ENCODE results near the gene CAPN1.
"Not testable (repeated sequence)": the region's sequence is repeated elsewhere in the genome, so short reads cannot be mapped to it uniquely, and the experiment has no call there.

Gene CAPN1

DNA sequence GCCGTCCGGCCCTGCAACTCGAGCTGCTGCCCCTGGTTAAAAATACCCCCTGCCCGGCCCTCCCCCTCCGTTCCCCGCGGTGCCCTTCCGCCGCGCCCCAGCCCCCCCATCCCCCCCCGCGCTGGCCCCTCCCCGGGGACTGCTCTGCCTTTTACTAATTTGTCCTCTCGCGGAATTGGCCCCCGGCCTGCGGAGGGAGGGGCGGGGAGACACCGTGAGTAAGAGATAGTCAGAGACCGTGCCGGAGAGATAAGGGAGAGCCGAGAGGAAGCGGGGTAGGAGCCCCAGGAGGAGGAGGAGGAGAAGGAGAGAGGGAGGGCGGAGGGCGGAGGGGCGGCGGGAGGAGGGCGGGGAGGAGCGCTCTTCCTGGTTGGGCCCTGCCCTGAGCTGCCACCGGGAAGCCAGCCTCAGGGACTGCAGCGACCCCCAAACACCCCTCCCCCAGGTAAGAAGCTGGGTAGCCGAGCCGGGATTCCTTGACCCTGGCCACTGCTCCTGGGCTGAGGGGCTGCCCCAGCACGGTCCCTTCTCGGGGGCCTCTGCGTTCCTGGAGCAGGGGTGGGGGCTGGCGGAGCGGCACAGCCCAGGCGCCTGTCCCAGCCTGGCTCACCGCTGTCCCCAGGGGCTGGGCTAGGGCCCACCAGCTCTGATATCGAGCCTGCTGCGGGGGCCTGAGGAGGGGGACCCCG is at the start of gene CAPN1:
Gene CAPN1 (plus strand): TSS at position 360 of the 689 bp plus-strand sequence. CDS start 774 bp downstream, outside the sequence.
- peak; percentile 56 for DNase-seq

DNA sequence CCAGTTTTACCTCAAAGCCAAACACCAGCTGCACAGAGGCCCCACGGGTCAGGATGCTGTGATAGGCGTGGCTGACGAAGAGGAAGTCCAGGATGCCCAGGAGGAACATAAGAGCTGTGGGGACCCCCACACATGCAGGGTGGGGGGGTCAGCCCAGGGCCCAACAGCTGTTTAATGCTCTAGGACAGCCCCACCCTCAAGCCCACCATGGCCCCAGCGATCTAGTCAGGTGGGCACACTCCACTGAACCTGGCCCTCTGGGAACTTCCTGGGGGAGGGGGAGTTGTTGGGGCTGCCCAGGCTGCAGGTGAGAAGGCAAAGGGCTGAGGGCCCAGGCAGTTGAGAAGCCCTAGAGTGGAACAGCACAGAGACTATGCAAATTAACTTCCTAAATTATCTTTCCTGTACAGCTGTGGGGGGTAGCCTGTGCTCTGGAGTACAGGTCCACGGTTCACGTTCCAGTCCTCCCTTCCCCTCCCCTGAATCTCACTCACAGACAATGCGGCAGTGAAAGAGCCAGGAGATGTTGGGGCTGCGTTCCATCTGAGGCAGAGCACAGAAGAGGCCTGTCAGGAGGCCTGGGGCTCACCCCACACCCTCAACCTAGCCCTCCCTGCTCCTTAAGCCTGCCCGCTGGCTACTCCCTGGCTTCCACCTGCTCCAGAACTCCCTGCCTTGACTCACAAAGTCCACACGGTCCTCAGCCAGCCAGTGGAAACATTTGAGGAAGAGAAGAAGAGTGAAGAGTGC is 49.3 kb upstream of the CAPN1 start:
- no peak for DNase-seq

DNA sequence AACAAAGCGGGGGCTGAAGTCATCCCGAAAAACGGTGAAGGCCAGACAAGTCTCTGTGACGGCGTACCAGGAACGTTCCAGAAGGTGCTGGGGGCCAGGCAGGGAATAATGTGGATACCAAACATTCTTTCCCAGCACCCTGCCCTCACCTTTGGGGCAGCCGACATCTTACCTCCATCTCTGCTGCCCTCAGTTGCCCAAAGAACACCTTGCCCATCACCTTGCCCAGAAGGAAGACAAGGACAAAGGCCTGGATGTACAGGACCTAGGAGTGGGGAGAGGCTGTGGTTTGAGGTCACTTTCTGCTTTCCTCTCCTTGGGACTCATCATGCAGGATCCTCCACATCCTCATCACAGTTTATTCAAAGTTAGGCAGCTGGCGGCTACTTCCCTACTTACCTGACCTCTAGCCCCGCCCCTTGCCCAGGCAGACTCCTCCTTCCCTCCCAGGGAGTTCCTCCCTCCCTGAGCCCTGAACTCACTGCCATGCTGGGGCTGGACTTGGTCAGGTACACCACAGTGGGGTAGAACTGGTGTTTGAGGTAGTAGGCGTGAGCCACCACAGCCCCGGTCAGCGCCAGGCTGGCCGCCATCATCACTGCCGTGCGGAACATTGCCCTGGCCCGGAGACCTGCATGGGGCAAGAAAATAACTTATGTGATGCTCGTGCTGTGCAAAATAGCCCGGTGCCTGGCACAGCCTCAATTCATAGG is 48.6 kb upstream of the CAPN1 start:
- DNase-seq, result no peak

DNA sequence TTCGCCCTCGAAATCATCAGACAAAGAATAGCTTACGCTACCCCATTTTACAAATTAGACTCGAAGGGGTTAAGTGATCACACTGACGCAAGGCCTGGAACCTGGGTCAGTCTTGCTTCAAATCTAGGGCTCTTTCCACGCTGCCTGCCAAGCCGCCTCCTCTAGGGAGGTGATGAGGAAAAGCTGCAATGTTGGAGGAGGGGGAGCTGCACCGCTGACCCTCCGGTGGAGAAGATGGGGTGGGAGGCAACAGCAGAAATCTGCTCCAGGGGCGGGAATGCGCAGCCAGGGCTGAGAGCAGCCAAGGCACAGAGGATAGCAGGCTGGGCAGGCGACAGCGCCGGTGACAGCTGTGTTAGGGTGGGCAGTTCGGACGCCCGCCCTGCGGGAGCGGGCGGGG is 48.0 kb upstream of the CAPN1 start:
- DNase-seq, result no peak

DNA sequence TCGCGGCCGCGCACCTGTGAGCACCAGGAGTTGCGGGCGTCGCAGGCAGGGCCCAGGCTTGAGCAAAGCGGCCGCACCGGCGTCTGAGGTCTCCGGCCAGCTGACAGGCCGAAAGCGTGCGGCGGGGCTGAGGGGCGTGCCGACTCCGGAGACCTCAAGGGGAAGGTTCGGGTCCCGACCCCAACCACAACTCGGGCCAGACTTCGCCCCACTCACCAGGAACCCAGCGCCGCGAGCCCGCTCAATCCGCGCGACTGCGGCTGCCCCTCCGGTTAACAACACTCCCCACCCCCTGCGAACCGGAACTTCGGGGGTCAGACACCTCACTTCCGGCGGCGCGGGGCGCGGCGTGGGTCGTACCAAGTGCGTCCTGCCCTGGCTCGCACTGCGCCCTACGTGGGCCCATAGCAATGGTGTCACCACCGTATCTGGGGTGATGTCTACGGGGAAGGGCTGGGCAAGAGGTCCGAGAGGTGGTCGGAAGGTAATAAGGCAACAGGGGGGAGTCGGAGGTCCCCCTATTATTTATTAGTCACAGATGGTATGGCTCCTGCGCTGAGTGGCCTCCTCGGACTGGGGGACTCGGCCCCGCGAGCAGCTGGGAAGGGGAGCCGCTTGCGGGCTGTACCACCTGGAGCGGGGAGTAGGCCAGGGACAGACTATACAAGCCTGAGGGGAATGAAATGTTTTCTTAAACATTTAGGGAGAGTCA is 47.3 kb upstream of the CAPN1 start, which contains the start of gene SYVN1:
Gene SYVN1 (minus strand): TSS at position 280 of the 712 bp plus-strand sequence. CDS start 918 bp downstream, outside the sequence.
- peak; percentile 89 for DNase-seq

DNA sequence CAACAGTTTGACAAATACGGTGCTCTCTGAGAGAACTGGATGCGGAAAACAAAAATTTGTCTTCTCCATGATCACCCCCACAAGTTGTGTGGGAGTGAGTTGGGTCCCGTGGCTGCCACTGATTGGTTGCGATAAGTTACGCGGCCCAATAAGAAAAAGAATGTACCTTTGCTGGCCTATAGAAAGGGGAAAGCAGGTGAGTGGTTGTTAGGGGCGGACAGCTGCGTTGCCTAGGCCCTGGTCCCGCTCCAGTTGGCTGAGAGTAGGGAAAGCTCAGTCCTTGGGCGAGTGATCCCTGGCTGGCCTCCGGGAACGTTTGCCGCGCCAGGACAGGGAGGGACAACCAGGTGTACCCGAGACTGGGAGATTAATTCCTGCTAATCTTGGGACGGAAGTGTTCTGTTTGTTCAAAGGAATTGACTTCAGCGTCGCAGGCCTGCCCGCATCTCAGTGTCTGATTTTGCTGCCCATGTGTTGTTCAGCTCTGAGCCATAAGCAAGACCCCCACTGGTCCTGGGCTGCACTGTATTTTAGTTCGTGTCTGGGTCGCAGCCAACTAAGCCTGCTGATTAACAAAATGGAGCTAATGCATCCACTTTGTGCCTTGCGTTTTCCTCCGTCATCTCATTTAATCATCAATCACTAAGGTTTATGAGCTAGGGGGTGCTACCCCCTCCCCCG is 46.6 kb upstream of the CAPN1 start:
- DNase-seq, result peak; percentile 72

DNA sequence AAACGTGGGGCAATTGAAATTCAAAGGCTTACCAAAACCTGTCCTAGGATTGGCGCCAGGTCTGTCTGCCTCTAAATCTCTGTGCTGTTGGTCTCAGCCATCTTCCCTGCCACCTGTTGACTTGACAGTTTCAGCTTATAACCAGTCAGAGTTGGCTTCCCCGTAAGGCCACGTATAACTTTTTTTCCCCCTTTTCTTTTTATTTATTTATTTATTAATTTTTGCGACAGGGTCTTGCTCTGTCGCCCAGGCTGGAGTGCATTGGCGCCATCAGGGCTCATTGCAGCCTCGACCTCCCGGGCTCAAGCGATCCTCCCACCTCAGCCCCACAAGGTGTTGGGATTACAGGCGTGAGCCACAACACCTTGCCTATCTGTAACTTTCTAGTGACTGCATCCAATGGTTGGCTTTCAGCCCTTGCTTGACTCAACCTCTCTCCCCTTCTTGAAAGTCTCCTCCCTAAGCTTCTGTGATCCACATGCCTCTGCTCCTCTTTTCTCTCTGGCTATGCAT is 46.0 kb upstream of the CAPN1 start:
- DNase-seq, result no peak

DNA sequence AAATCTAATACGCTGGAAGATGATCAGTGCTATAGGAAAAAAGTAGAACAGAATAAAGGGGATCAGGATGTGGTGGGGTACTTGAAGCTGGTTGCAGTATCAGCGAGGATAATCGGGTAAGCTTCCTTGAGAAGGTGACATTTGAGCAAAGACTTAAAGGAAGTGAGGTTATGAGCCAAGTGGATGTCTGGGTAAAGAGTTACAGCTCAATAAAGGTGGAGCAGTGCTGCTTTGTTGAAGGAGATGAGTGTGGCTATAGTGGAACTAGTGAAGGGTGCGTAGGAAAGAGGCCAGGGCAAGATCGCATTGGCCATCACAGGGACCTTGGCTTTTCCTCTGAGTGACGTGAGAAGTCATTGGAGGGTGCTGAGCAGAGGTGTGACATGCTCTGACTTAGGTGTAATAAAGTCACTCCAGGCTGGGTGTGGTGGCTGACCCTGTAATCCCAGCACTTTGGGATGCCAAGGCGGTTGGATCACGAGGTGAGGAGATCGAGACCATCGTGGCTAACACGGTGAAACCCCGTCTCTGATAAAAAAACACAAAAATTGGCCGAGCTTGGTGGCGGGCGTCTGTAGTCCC is 45.1 kb upstream of the CAPN1 start:
- no peak for DNase-seq

DNA sequence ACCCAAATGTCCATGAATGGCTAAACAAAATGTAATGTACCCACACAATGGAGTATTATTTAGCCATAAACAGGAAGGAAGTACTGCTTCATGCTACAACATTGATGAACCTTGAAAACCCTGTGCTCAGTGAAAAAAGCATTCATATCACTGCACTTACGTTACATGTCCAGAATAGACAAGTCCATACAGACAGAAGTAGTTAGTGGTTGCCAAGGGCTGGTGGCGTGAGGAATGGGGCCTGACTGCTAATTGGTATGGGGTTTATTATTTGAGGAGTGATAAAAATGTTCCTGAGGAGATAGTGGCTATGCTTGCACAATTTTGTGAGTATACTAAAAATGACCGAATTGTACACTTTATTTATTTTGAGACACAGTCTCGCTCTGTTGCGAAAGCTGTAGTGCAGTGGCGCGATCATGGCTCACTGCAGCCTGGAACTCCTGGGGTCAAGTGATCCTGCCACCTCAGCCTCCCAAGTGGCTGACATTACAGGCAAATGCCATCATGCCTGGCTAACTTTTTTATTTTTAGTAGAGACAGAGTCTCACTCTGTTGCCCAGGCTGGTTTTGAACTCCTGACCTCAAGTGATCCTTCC is 39.7 kb upstream of the CAPN1 start:
- no peak for DNase-seq

DNA sequence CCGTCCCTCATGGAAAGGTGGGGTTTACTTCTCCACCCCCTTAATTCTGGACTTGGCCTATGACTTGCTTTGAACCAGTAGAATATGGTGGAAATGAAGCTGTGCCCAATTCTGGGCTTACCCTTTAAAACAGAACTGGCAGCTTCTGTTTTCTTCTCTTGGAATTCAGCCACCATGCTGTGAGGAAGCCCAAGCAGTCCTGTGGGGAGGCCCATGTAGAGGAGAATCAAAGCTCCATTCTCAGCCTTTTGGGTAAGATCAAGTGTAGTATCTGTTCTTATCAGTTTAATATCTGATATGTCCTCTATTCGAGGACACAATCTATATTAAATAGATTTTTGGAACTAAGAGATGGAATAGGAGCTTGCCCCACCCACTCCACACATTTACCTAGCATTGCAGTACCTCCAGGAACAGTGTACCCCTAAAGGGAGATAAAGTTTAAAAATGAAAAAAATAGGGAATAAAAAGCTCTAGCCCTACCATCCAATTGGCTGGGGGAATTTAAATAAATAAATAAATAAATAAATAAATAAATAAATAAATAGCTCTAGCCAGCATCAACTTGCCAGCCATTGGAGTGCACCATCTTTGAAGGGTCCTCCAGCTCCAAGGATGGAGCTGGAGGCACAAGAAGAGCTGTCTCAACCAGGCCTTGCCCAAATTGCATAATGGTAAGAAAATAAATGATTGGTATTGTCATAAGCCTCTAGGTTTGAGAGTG is 34.2 kb upstream of the CAPN1 start:
- no peak for DNase-seq

DNA sequence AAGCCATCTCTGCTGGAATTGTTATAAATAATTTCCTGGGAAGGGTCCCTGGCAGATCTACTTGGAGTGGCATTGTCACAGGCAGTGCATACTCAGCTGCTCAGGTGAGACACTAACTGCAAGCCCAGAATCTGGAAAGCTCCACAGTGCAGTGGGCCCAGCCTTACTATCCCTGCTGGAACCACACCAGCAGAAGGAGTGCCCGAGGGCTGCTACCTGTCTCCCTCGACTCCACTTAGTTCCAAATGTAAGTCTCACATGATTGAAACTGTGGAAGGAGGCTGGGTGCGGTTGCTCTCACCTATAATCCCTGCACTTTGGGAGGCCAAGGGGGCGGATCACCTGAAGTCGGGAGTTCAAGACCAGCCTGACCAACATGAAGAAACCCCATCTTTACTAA is 33.1 kb upstream of the CAPN1 start:
- no peak for DNase-seq

DNA sequence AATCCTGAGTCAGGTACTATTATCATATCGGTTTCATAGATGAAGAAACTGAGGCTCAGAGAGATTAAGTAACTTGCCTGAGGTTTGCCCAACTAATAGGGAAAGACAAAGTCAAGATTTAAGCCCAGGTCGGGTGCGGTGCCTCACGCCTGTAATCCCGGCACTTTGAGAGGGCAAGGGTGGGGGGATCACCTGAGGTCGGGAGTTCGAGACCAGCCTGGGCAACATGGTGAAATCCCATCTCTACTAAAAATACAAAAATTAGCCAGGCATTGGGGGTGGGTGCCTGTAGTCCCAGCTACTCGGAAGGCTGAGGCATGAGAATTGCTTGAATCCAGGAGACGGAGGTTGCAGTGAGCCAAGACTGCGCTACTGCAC is 31.6 kb upstream of the CAPN1 start:
- DNase-seq, result not testable (repeated sequence)

DNA sequence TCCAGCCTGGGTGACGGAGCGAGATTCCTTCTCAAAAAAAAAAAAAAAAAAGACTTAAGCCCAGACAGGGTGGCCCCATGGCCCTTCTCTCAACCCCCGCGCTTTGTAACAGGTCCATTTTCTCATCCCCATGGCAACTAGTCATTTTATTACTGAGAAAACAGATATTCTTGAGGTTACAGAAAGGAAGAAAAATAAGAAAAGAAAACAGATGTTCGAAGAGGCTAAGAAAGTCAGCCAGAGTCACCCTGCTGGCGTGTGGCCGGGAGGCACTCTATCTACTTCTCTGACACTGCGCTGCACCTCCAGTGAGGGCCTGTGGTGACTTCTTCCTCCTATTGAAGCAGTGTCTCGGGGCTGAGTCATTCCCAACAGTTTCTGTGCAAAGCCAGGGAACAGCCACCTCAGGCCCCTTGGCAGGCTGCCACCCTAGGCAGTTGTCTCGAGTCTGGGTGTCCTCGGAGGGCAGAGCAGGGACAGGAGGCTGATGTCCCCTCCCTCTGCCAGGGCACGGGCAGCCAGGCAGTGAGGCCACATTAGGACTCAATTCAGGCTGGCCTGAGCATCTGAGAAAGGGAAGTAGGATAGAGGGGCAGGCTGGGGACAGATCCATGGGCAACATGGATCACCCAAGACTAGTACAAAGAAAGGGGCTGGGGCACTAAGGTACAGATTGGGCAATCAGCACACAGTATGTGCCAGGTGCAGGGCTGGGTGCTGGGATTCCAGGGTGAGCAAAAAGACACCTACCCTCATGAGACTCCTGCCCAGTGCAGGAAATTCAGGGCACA is 31.0 kb upstream of the CAPN1 start:
- no peak for DNase-seq

DNA sequence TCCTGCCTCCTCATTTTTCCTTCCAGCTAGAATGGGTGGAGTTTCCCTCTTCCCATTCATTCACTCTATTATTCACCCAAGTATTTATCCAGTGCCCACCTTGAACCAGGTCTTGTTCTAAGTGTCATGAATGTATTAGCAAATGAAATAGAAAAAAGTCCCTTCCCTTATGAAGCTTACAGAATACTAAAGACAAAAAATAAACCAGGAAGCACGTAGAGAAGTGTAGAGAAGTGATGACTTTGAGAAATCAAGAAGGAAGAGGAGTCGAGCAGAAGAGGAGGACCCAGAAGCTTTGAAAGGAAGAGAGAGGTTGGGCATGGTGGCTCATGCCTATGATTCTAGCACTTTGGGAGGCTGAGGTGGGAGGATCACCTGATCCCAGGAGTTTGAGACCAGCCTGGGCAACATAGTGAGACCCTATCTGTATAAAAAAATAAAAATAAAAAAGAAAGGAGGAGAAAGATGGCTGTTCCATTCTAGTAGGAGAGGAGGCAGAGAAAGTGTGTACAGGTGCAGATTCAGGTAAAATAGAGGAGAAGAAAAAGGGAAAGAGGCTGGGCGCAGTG is 30.3 kb upstream of the CAPN1 start:
- DNase-seq, result no peak

DNA sequence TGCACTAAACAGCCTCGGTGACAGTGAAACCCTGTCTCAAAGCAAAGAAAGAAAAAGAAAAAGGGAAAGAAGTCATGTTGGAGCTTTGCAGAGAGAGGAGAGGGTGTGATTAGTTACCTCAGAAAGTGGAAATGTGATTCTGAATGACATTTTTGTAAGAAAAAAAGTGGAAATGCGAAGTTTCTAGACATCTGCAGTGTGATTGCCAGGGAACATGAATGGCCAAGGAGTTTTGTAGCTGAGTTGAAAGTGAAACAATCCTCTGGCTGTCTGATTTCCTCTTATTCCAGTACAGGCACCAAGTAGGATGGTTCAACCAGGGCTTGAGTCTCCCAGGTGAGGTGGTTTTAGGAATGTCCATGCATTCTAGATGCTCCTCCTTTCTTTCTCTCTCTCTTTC is 29.6 kb upstream of the CAPN1 start:
- DNase-seq, result no peak

DNA sequence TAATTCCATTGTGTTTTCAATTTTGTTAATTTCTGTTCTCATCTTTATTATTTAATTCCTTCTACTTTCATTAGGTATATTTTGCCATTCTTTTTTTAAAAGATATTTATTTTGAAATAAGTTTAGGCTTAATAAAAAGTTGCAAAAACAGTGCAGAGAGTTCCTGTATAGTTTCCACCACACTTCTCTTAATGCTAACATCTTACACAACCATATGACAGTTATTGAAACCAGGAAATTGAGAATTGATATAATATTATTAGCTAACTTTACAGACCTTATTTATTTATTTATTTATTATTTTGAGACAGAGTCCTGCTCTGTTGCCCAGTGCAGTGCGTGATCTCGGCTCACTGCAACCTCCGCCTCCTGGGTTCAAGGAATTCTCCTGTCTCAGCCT is 25.5 kb upstream of the CAPN1 start:
- no peak for DNase-seq

DNA sequence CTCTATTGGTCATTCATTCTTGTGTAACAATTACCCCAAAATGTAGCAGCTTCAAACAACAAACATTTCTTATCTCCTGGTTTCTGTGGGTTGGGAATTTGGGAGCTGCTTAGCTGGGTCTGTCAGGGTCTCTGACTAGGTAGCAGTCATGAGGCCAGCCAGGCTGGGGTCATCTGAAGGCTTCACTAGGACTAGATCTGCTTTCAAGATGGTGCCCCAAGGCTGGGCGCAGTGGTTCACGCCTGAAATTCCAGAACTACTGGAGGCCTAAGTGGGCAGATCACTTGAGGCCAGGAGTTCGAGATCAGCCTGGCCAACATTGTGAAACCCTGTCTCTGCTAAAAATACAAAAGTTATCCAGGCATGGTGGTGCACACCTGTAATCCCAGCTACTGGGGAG is 24.8 kb upstream of the CAPN1 start:
- DNase-seq, result no peak

DNA sequence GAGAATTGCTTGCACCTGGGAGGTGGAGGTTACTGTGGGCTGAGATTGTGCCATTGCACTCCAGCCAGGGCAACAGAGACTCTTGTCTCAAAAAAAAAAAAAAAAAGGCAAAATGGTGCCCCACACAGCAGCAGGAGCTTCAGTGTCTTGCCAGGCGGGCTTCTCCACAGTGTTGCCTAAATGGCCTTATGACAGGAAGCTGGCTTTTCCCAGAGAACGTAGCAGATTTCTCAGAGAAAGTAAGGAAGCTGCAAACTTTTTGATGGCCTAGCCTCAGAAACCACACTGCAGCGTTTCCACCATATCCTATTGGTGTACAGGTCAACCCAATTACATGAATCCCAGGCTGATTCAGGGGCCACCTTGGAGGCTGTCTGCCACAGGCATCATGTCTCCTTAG is 24.4 kb upstream of the CAPN1 start:
- no peak for DNase-seq

DNA sequence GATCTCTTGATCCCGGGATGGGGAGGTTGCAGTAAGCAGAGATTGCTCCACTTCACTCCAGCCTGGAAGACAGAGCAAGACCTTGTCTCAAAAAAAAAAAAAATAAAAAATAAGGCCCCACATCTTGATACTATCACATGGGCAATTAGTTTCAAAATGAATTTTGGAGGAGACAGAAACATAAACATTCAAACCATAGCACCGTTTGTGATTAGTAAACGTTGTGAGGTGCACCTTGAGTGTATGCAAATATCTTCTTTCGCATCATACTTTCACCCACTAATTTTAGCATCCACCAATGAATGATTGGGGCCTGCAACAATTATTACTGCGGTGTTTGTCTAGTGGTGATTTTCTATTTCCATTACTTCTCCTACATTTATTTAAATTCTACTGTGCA is 22.7 kb upstream of the CAPN1 start:
- DNase-seq, result no peak

DNA sequence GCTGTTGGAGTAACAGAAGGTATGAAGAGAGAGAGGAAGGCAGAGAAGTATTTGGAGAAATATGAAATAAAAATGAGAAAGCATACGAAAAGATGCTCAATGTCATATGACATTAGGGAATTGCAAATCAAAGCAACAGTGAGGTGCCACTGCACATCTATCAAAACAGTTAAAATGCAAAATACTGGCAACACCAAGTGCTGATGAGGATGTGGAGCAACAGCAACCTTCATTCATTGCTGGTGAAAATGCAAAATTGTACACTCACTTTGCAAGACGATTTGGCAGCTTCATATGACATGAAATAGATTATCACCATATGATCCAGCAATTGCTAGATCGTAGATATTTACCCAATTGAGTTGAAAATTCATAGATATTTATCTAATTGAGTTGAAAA is 21.1 kb upstream of the CAPN1 start:
- DNase-seq, result no peak

Data from activated T-cell treated with anti-CD3 and anti-CD28 coated beads for 4 hours (primary cell).